HFF-Myc (cell line): ENCODE measurements around the gene RNASE4.
"Not testable (repeated sequence)": the region's sequence is repeated elsewhere in the genome, so short reads cannot be mapped to it uniquely, and the experiment has no call there.

Experiments used
- DNase-seq: peaks from one replicate; pipeline ENCODE4 v3.0.0-alpha.2; 2011; ENCODE audit warnings: low read depth; ENCODE audit errors: extremely low read depth
- H3K4me3 ChIP-seq: replicated peaks from 2 replicates; pipeline ENCODE4 v1.5.1; 2011; ENCODE audit warnings: low read depth, mild to moderate bottlenecking, control low read depth, low read length
- CTCF ChIP-seq: IDR thresholded peaks from 2 replicates; pipeline ENCODE4 v1.5.1; 2012; ENCODE audit warnings: mild to moderate bottlenecking, low read depth, low read length, control low read depth; ENCODE audit errors: missing control alignments

Gene RNASE4, protein sequence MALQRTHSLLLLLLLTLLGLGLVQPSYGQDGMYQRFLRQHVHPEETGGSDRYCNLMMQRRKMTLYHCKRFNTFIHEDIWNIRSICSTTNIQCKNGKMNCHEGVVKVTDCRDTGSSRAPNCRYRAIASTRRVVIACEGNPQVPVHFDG

DNA sequence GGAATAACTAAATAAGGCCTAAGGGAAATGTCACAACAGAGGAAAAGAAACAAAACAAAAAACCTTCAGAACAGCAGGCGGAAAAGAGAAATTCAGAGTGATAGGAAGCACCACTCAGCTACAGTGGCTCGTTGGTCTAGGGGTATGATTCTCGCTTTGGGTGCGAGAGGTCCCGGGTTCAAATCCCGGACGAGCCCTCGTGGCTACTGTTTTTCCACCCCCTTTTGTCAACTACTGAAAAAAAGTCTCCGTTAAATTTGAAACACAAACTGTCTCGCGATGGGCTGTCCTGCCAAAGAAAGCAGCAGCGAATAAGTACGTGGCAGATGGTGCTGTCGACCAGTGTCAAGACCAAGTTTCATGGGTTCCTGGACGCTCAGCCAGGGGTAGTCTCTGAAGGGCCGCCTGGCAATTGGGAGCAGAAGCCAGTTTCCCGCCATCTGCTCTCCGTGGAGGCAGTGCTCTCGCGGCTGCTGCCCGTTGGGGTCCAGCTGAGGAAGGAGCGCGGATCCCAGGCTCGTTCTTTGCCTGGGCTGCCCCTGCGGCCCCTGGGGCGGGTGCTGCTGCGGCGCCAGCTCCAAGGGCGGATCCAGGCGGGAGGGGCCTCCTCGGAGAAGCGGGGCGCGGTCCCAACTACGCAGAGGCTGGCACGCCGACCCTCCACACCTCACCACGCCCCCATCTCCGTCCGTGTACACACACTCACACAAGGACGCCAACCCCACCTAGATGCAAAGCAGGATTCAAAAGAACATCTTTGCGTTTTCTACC lies at the start of gene RNASE4:
RNASE4 (plus strand) TSS at position 670 of the 771 bp plus-strand sequence. CDS start 14,812 bp downstream, outside the sequence.
- no peak for TF ChIP-seq CTCF
- peak; percentile 82 for DNase-seq
- H3K4me3 ChIP-seq, result peak within 1 kb of the TSS; percentile 82

DNA sequence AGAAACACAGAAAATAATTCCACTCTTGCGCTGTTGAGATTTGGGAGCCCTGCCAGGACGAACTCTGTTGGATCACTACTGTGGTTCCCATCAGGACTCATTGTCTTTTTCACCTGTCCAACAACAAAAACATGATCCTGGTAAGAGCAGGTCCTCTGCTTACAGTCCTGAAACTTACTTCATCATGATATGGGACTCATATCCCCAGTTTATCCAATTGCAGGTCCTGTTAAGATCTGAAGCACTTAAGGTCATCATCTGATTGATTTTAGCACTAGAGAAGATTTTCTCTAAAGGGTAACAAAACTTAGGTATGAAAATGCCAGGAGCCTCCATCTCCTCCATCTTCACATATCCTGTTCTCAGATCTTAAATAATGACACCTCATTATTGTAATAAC lies 42.8 kb upstream of the RNASE4 start, which contains the start of gene OR6S1:
OR6S1 (minus strand) TSS at position 101 of the 400 bp plus-strand sequence; CDS start at position 101, 0 bp downstream.
- no peak for DNase-seq
- H3K4me3 ChIP-seq, result no peak within 1 kb of the TSS
- TF ChIP-seq CTCF, result no peak

DNA sequence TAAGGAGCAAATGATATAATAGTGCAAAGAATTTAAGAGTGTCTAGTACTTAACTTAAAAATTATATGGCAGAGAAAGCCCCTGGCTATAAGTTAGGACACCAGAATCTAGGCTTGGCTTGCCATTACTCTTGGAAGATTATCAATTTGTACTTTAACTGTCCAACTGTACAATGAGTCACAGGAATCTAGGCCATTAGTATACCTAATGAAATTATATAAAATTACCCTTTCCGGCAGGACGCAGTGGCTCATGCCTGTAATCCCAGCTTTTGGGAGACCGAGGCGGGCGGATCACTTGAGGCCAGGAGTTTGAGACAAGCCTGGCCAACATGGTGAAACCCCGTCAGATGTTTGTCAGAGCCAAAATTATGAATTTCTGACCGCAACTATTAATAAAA lies 42.2 kb upstream of the RNASE4 start:
- no peak for DNase-seq
- H3K4me3 ChIP-seq, result no peak overlapping the region
- no peak for TF ChIP-seq CTCF

DNA sequence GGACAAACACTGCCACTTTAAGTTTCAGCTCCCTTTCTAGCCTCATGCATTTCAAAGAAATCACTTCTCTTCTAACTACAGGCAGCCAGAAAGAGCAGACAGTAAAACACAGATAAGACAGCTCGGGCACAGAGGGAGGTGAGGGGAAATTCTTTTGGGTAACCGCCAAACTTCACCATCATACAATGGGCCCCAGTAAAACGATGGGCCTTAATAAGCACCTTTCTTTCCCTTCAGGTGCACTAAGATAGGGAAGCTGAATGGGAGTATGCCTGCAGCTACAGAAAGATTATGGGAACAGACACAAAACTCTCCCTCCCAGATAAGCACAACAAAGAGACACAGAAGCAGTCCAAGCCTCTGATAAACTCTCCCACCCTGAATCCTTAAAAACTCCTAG lies 41.6 kb upstream of the RNASE4 start:
- H3K4me3 ChIP-seq, DNase-seq: not testable (repeated sequence)

DNA sequence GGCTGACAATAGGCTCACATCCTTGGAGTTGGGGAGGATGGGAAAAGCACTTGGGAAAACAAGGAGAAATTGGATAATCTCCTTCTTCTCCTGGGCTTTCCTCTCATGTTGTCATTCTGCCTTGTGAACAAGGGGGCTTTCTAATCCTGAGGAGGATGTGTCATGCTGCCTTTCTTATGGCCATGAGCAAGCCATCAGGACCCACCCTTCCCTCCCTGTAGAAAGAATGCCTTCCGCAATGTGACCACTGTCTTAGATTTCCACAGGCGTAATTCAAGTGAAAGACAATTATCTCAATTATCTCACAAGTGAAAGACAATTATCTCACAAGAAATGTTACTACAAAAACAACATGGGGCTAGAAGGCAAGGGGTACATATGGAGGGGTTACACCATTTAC lies 39.8 kb upstream of the RNASE4 start:
- no peak for DNase-seq
- TF ChIP-seq CTCF, result no peak
- no peak overlapping the region for H3K4me3 ChIP-seq

GRCh38 chr14:20645481-20645880 lies 38.9 kb upstream of the RNASE4 start:
- TF ChIP-seq CTCF, result no peak
- H3K4me3 ChIP-seq, result no peak overlapping the region
- DNase-seq, result no peak

DNA sequence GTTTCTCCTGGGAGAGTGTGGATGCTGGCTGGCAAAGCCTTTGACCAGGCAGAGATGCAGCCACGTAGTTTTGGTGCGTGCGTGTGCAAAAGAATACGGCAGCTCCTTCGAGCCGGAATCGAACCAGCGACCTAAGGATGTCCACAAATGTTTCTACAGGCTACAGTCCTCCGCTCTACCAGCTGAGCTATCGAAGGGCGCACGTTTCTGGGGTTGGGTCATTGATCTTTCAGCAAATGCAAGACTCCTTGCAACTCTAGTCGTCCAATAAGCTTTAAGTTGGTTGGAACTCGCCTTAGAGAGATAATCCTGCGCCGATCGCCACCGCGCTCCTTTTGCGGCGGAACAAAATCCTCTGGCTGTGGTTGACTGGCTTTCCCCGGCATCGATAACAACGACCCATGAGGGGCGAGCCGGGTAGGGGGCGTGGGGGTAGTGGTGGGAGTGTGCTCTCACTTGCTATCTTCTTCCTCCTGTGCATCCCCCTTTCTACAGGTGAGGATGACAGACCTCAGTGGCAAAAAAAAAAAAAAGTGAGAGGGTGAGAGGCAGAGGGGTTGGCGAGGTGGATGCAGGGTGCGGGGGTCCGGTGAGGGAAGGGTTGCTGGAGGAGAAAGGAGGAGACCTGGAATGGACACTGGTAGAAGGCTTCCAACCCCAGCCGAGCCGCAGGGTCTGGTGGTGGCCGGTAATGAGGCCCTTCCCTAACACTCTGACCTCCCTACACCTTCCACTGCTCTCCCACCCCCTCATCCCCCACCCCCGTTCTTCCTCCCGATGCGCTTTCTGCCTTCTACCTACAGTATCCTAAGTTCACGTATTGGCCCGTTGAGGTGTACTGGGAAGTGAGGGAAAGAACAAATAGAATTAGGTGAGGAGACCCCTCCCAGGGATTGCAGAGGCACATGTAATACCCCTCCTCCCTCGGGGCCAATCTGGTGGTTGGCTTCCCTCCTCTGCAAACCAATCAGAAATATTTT lies 31.1 kb upstream of the RNASE4 start:
- DNase-seq, result peak; percentile 84
- H3K4me3 ChIP-seq, result peak overlapping the region; percentile 38

More for the DNA sequence above, 31.1 kb upstream of the RNASE4 start:
- no peak for TF ChIP-seq CTCF
